ENCODE measurements around the gene LENEP. TPM values are rescaled to one million over a fixed set of nuclear protein-coding genes. Genes with fewer than 3 reads are reported as not detected.

LENEP gene
- total RNA-seq, 1 experiment from 2014 or later, result 0.42 TPM

GRCh38 chr1:154998201-154998780 is 4.9 kb downstream of the LENEP start:
- no peak for ATAC-seq
- RAD21 ChIA-PET (ENCODE audit: low non-redundant PET in 1 of 2, low total read pairs in 2 of 2, uncharacterized antibody in 2 of 2, unreplicated experiment in 2 of 2), result interaction anchor here in 1 of 2 experiments (1.7 kb wide), 1 partner anchor 37 kb away, joined by 5 read pairs; the partner anchor contains the start of gene PYGO2

More at GRCh38 chr1:154998201-154998780, 4.9 kb downstream of the LENEP start:
- Histone ChIP-seq H3K9me2 (ENCODE audit: insufficient read depth) (no peaks in the 10 kb centered on the region), H3K4me3 (replicated peaks in 1 of 2; ENCODE audit: low read depth in 1 of 2, low read length in 2 of 2) (no peak overlapping the region), H3K4me2 (ENCODE audit: low read length) (peak overlapping the region; percentile 96), H3K27me3 (ENCODE audit: insufficient read depth, low read length) (no peaks in the 10 kb centered on the region), H3K9me3 (ENCODE audit: control insufficient read depth in 1 of 2, insufficient read depth in 1 of 2, low read depth in 1 of 2, low read length in 2 of 2) (no peaks in the 10 kb centered on the region), H3K79me2 (ENCODE audit: insufficient read depth, low read length) (peaks cover 7% of the 10 kb centered on the region), H3K9ac (ENCODE audit: low read length) (no peak overlapping the region), H3K27ac (ENCODE audit: low read depth, low read length) (peak overlapping the region; percentile 99), H3K4me1 (ENCODE audit: control insufficient read depth in 1 of 2, insufficient read depth in 2 of 2, low read length in 2 of 2) (peaks cover 28 to 66% of the 10 kb centered on the region in 2 experiments), H4K20me1 (ENCODE audit: insufficient read depth) (no peaks in the 10 kb centered on the region), H3K36me3 (ENCODE audit: control insufficient read depth in 1 of 2, insufficient read depth in 2 of 2, low read length in 2 of 2) (no peaks in the 10 kb centered on the region), H2AFZ (ENCODE audit: low read depth, low read length, poor library complexity, severe bottlenecking) (no peak overlapping the region)
- intact Hi-C loops (cut with micrococcal nuclease), result loop anchor here (2.0 to 5.0 kb wide), 2 partner anchors 36 to 439 kb away; partner anchors contain the start of genes PYGO2 and UBE2Q1
- TF ChIP-seq CTCF (IDR thresholded peaks at IDR 0.05 in 2 of 3, conservative IDR thresholded peaks at IDR 0.05 in 1 of 3; ENCODE audit: borderline replicate concordance in 1 of 3, insufficient read depth in 1 of 3, low read depth in 2 of 3, low read length in 2 of 3), result peak in 2 of 3 experiments; percentile 22 to 29; a peak in 1 of 6 replicates
- no peak for TF ChIP-seq CEBPB (IDR thresholded peaks at IDR 0.05; ENCODE audit: low read depth)
- no TSS peak for BruUV-seq (replicated peaks)
- CTCF ChIA-PET, result interaction anchor here (1.0 to 2.6 kb wide), 13 partner anchors 10 to 88 kb away, joined by 3 to 25 read pairs (median 7); partner anchors contain the start of genes ADAM15, FLAD1, PBXIP1 and PYGO2
- DNase-seq (ENCODE audit: low read depth, low spot score), result no peak
- POLR2A ChIA-PET, result interaction anchor here (0.9 to 2.5 kb wide), 3 partner anchors 25 to 47 kb away, joined by 6 to 22 read pairs (median 9); partner anchors contain the start of gene SHC1

All from HCT116 (cell line).